Measurements from ENCODE around the gene SUSD3. TPM values are rescaled to one million over a fixed set of nuclear protein-coding genes. Genes with fewer than 3 reads are reported as not detected.

Gene SUSD3
- total and polyA plus RNA-seq, 10 of the 15 experiments (the other 5 are each of a cell fraction or from before 2014, with no cell fraction given), result 2.5 to 92.0 (median 31.1) TPM

DNA sequence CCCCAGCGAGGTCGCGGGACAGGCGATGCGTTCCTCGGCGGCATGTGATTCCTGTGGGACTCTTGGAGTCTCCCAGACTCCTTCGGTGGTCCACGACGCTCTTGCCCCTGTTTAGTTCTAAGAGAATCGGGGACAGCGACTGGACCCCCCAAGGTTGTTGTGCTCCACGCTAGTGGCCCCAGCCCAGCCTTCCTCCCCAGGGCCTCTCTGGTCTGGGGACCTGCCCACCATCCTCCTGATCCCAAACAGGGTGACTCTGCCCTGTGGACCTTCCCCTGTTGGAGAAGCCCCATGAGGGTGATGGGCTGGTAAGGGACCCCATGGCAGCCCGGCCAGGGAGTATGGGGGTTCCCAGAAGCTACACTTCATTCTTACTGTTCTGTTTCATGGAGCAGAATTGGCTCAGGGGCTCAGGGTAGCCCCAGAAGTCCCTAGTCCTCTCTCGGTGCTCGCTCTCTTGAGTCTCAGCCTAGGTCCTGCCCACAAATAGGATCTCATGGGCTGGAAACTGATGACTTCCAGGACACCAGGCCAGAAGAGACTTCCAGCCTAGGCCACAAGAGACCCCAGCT lies 38.4 kb downstream of the SUSD3 start:
- intact Hi-C loops (cut with micrococcal nuclease; ENCODE audit: unreplicated experiment), result loop anchor here (5.0 kb wide), 1 partner anchor 355 kb away; the partner anchor contains the start of genes FAM120A and FAM120AOS
- DNase-seq (ENCODE audit: low read depth, low spot score) (no peak), ATAC-seq (no peak), FAIRE-seq (no peak)
- ChIA-PET POLR2A (interaction anchor here (0.5 to 2.9 kb wide), 7 partner anchors 8 to 343 kb away, joined by 3 to 36 read pairs (median 6); partner anchors contain the start of gene NINJ1), CTCF (interaction anchor here (1.2 to 5.3 kb wide), 3 partner anchors 11 to 143 kb away, joined by 3 to 44 read pairs (median 4); no protein-coding TSS in a partner anchor), RAD21 (ENCODE audit: unreplicated experiment) (interaction anchor here (0.6 to 5.4 kb wide), 4 partner anchors 11 to 1066 kb away, joined by 3 to 23 read pairs (median 8); no protein-coding TSS in a partner anchor), SMC1A (ENCODE audit: uncharacterized antibody, unreplicated experiment) (interaction anchor here (0.9 to 3.7 kb wide), 6 partner anchors 11 to 142 kb away, joined by 3 to 28 read pairs (median 4); no protein-coding TSS in a partner anchor)
- Histone ChIP-seq H3K27me3 (replicated peaks in 1 of 2; ENCODE audit: control insufficient read depth in 2 of 2, insufficient read depth in 2 of 2, low read length in 1 of 2) (no peaks in the 10 kb centered on the region), H3K9me3 (replicated peaks; ENCODE audit: control insufficient read depth, insufficient read depth, low read length) (no peaks in the 10 kb centered on the region; the same call in 1 of the 3 replicates), H4K20me1 (ENCODE audit: control insufficient read depth, insufficient read depth) (no peaks in the 10 kb centered on the region), H3K4me3 (peak overlapping the region; percentile 86), H3K4me2 (ENCODE audit: control insufficient read depth, insufficient read depth) (peak overlapping the region; percentile 90), H3K4me1 (ENCODE audit: control insufficient read depth, insufficient read depth, low read length) (peaks cover 49% of the 10 kb centered on the region), H3K9ac (ENCODE audit: control insufficient read depth, insufficient read depth, low read length) (peak overlapping the region; percentile 62), H2AFZ (ENCODE audit: control insufficient read depth, low read depth, low read length) (peak overlapping the region; percentile 67), H3K27ac (ENCODE audit: control insufficient read depth, insufficient read depth) (peak overlapping the region; percentile 40), H3K36me3 (ENCODE audit: control insufficient read depth in 2 of 2, insufficient read depth in 2 of 2, low read length in 1 of 2) (no peaks in the 10 kb centered on the region), H3K79me2 (ENCODE audit: control insufficient read depth, insufficient read depth, low read length) (peaks cover 20% of the 10 kb centered on the region)
- in situ Hi-C loops (cut with MboI), result no loop called here
- BruUV-seq (replicated peaks), result no TSS peak
- WGBS (ENCODE audit: insufficient coverage, insufficient replicate concordance, low lambda C conversion rate, missing lambda C conversion rate), result 2% methylated on average over 15 of the region's 16 CpGs
- TF ChIP-seq NFYA (IDR thresholded peaks at IDR 0.05; ENCODE audit: borderline replicate concordance, low read depth, low read length) (no peak), EZH2 (IDR thresholded peaks at IDR 0.05; ENCODE audit: borderline replicate concordance, control insufficient read depth, low read depth, low read length) (no peak), NR2C2 (IDR thresholded peaks at IDR 0.05; ENCODE audit: borderline replicate concordance, control insufficient read depth, insufficient read length, low read depth) (no peak), GABPA (IDR thresholded peaks at IDR 0.05; ENCODE audit: low read depth) (no peak), SRF (IDR thresholded peaks at IDR 0.05; ENCODE audit: low read depth in 2 of 2, low read length in 2 of 2) (no peak), MYB (IDR thresholded peaks at IDR 0.05; ENCODE audit: borderline replicate concordance, low read depth, low read length) (no peak)
- TF ChIP-seq, protein P1, sequence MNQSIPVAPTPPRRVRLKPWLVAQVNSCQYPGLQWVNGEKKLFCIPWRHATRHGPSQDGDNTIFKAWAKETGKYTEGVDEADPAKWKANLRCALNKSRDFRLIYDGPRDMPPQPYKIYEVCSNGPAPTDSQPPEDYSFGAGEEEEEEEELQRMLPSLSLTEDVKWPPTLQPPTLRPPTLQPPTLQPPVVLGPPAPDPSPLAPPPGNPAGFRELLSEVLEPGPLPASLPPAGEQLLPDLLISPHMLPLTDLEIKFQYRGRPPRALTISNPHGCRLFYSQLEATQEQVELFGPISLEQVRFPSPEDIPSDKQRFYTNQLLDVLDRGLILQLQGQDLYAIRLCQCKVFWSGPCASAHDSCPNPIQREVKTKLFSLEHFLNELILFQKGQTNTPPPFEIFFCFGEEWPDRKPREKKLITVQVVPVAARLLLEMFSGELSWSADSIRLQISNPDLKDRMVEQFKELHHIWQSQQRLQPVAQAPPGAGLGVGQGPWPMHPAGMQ (IDR thresholded peaks at IDR 0.05; ENCODE audit: borderline replicate concordance), result no peak
- TF ChIP-seq, protein P2, sequence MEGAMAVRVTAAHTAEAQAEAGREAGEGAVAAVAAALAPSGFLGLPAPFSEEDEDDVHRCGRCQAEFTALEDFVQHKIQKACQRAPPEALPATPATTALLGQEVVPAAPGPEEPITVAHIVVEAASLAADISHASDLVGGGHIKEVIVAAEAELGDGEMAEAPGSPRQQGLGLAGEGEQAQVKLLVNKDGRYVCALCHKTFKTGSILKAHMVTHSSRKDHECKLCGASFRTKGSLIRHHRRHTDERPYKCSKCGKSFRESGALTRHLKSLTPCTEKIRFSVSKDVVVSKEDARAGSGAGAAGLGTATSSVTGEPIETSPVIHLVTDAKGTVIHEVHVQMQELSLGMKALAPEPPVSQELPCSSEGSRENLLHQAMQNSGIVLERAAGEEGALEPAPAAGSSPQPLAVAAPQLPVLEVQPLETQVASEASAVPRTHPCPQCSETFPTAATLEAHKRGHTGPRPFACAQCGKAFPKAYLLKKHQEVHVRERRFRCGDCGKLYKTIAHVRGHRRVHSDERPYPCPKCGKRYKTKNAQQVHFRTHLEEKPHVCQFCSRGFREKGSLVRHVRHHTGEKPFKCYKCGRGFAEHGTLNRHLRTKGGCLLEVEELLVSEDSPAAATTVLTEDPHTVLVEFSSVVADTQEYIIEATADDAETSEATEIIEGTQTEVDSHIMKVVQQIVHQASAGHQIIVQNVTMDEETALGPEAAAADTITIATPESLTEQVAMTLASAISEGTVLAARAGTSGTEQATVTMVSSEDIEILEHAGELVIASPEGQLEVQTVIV (IDR thresholded peaks at IDR 0.05; ENCODE audit: borderline replicate concordance, partially characterized antibody), result no peak
- TF ChIP-seq, protein P3, sequence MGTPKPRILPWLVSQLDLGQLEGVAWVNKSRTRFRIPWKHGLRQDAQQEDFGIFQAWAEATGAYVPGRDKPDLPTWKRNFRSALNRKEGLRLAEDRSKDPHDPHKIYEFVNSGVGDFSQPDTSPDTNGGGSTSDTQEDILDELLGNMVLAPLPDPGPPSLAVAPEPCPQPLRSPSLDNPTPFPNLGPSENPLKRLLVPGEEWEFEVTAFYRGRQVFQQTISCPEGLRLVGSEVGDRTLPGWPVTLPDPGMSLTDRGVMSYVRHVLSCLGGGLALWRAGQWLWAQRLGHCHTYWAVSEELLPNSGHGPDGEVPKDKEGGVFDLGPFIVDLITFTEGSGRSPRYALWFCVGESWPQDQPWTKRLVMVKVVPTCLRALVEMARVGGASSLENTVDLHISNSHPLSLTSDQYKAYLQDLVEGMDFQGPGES (IDR thresholded peaks at IDR 0.05), result no peak
- TF ChIP-seq, protein P4, sequence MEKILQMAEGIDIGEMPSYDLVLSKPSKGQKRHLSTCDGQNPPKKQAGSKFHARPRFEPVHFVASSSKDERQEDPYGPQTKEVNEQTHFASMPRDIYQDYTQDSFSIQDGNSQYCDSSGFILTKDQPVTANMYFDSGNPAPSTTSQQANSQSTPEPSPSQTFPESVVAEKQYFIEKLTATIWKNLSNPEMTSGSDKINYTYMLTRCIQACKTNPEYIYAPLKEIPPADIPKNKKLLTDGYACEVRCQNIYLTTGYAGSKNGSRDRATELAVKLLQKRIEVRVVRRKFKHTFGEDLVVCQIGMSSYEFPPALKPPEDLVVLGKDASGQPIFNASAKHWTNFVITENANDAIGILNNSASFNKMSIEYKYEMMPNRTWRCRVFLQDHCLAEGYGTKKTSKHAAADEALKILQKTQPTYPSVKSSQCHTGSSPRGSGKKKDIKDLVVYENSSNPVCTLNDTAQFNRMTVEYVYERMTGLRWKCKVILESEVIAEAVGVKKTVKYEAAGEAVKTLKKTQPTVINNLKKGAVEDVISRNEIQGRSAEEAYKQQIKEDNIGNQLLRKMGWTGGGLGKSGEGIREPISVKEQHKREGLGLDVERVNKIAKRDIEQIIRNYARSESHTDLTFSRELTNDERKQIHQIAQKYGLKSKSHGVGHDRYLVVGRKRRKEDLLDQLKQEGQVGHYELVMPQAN (conservative IDR thresholded peaks at IDR 0.05), result no peak
